Vagina (tissue), 2 donors: ENCODE data around the gene CLDN25. TPM values are rescaled to one million over a fixed set of nuclear protein-coding genes. Genes with fewer than 3 reads are reported as not detected.

Experiments used
- DNase-seq, 2 donors: peaks; one replicate each; pipeline ENCODE4 v3.0.0-alpha.2; 2017; ENCODE audit errors: extremely low spot score in 2 of 2
- H3K27ac ChIP-seq: fragments of 200-600 bp; sonication (generic); one replicate; pipeline ENCODE4 v1.5.1; 2019
- H3K27me3 ChIP-seq: fragments of 200-600 bp; sonication (generic); one replicate; pipeline ENCODE4 v1.5.1; 2019
- H3K36me3 ChIP-seq, 2 donors: fragments of 200-600 bp; sonication (generic); one replicate each; pipeline ENCODE4 v1.5.1; 2017 to 2019
- H3K4me1 ChIP-seq: fragments of 200-600 bp; sonication (generic); one replicate; pipeline ENCODE4 v1.5.1; 2019
- H3K4me3 ChIP-seq, 2 donors: fragments of 200-600 bp; sonication (generic); 1 replicate in 1 of 2; 2 replicates in 1 of 2; pipeline ENCODE4 v1.5.1; 2016 to 2019
- H3K9me3 ChIP-seq: fragments of 200-600 bp; sonication (generic); one replicate; pipeline ENCODE4 v1.5.1; 2019
- POLR2A ChIP-seq, 2 donors: fragments of 450-650 bp; IDR thresholded peaks; one replicate each; pipeline ENCODE4 v1.6.1; 2017; ENCODE audit warnings: antibody characterized with exemption in 2 of 2, mild to moderate bottlenecking in 2 of 2, moderate library complexity in 2 of 2
- POLR2AphosphoS5 ChIP-seq, 2 donors: sonication (generic); formaldehyde crosslinking; IDR thresholded peaks; one replicate each; pipeline ENCODE4 v1.9.0; 2017; ENCODE audit warnings: antibody characterized with exemption in 2 of 2, mild to moderate bottlenecking in 2 of 2, low read depth in 1 of 2; ENCODE audit not compliant: insufficient read depth in 1 of 2
- intact Hi-C: fragments of 100-400 bp; cut with DNase I; formaldehyde crosslinking; loops from one replicate; pipeline ENCODE4 v1.15.1; 2023
- total RNA-seq: library from RNA; depleted of rRNA; stranded (reverse); fragments of >200 nt; gene quantifications from one replicate; pipeline ENCODE4 v1.2.3, GENCODE V29; 2016
- TF ChIP-seq, protein P1 (sequence below), 3 experiments: fragments of 450-650 bp in 2 of 3; fragments of 200-600 bp in 1 of 3; sonication (generic) in 1 of 3; IDR thresholded peaks; one replicate each; pipeline ENCODE4 v1.5.1; 2017 to 2019; ENCODE audit warnings: antibody characterized with exemption in 3 of 3, mild to moderate bottlenecking in 2 of 3, moderate library complexity in 2 of 3

The CLDN25 gene
- total RNA-seq: not detected

DNA sequence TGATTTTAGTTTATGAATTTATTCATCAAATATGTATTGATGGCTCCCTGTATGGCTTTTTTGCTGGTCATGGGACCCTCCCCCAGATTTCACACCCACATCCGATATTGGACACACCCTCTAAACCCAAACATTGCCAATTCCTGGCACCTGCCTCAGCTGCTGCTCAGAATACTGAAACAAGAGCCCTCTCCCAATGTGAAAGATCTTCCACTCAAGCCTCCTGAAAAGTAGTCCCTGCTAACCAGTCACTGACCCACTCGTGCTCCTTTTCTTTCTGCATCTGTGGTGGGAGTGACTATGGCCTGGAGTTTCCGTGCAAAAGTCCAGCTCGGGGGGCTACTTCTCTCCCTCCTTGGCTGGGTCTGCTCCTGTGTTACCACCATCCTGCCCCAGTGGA is at the start of gene CLDN25:
Gene CLDN25, plus strand, starts transcription at position 301 of the 400 bp plus-strand sequence. Its CDS starts 0 bp downstream, at position 301.
- Histone ChIP-seq H3K9me3 (no peaks in the 10 kb centered on the region), H3K27me3 (no peaks in the 10 kb centered on the region), H3K36me3 (no peaks in the 10 kb centered on the region), H3K27ac (no peak within 1 kb of the TSS), H3K4me1 (no peaks in the 10 kb centered on the region), H3K4me3 (no peak within 1 kb of the TSS)
- intact Hi-C loops: no loop called here
- TF ChIP-seq, protein P1, sequence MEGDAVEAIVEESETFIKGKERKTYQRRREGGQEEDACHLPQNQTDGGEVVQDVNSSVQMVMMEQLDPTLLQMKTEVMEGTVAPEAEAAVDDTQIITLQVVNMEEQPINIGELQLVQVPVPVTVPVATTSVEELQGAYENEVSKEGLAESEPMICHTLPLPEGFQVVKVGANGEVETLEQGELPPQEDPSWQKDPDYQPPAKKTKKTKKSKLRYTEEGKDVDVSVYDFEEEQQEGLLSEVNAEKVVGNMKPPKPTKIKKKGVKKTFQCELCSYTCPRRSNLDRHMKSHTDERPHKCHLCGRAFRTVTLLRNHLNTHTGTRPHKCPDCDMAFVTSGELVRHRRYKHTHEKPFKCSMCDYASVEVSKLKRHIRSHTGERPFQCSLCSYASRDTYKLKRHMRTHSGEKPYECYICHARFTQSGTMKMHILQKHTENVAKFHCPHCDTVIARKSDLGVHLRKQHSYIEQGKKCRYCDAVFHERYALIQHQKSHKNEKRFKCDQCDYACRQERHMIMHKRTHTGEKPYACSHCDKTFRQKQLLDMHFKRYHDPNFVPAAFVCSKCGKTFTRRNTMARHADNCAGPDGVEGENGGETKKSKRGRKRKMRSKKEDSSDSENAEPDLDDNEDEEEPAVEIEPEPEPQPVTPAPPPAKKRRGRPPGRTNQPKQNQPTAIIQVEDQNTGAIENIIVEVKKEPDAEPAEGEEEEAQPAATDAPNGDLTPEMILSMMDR (IDR thresholded peaks at IDR 0.05): no peak
- TF ChIP-seq POLR2A (IDR thresholded peaks at IDR 0.05): no peak
- TF ChIP-seq POLR2AphosphoS5 (IDR thresholded peaks at IDR 0.05; ENCODE audit: insufficient read depth in 1 of 2, low read depth in 1 of 2): no peak
- no peak for DNase-seq

DNA sequence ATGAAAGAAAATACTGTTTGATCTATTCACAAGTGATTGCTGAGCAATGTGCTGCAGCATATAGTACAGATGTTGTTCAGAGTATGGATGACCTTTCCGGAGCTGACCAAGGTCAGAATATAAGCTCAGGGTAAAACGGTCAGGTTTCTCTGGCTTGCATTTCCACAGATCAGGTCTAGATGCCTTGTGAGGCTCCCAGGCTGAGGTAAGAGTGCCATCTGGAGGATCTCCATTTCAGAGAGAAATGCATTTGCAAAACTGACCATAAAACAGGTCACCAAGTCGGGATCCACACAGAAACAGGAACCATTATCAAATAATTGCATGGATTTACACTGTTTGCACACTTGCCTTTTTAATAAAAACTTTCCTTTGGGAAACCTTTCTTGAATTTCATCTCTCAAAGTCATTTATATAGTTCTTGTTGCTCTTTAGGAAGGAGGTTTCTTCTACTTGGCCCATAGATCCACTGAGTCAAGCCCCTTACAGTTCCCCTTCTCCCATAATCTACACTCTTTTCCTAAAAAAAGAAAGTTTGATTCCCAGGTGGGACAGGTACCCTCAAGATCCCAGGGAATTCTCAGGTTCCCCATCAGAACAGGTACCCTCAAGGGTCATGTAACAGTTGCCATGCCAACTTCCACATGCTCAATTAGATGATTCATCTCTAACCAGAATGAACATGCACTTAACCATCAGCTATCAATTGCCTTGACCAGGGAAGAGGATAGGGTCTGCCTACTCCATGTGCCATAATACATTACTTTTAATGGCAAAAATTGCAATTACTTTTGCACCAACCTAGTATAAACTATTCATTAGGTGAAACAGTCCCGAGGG is 48.5 kb upstream of the CLDN25 start:
- intact Hi-C loops: loop anchor here (5.0 kb wide), 1 partner anchor 66 kb away; no protein-coding TSS in a partner anchor
- TF ChIP-seq POLR2AphosphoS5 (IDR thresholded peaks at IDR 0.05; ENCODE audit: insufficient read depth in 1 of 2, low read depth in 1 of 2): no peak
- TF ChIP-seq, protein P1 (IDR thresholded peaks at IDR 0.05): peak in 1 of 3 experiments; percentile 36
- no peak for TF ChIP-seq POLR2A (IDR thresholded peaks at IDR 0.05)
- Histone ChIP-seq H3K36me3 (peaks cover 0 to 20% of the 10 kb centered on the region in 2 donors), H3K4me1 (no peaks in the 10 kb centered on the region), H3K27ac (no peak overlapping the region), H3K9me3 (no peaks in the 10 kb centered on the region), H3K4me3 (no peak overlapping the region), H3K27me3 (no peaks in the 10 kb centered on the region)
- no peak for DNase-seq

DNA sequence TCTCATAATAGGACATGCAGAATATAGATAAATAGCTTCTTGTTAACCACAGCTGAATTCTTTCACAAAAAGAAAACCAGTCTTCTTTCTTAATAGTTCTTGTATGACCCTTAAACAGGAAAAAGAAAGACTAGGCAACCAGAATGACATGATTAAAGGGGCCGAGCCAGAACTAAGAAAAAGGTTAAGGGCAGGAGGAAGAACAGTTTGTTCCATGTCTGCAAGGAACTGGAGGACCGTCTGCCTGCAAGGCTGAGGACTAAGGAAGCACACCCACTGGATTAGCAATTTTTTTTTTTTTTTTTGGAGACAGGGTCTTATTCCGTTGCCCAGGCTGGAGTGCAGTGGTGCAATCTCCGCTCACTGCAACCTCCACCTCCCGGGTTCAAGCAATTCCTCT is 47.5 kb upstream of the CLDN25 start:
- no peak for DNase-seq
- Histone ChIP-seq H3K9me3 (no peaks in the 10 kb centered on the region), H3K27me3 (no peaks in the 10 kb centered on the region), H3K36me3 (peaks cover 0 to 30% of the 10 kb centered on the region in 2 donors), H3K4me3 (no peak overlapping the region), H3K4me1 (no peaks in the 10 kb centered on the region), H3K27ac (no peak overlapping the region)
- intact Hi-C loops: loop anchor here (5.0 kb wide), 1 partner anchor 65 kb away; no protein-coding TSS in a partner anchor
- TF ChIP-seq POLR2AphosphoS5 (IDR thresholded peaks at IDR 0.05; ENCODE audit: insufficient read depth in 1 of 2, low read depth in 1 of 2) (no peak), POLR2A (IDR thresholded peaks at IDR 0.05) (no peak)
- TF ChIP-seq, protein P1 (IDR thresholded peaks at IDR 0.05): no peak

DNA sequence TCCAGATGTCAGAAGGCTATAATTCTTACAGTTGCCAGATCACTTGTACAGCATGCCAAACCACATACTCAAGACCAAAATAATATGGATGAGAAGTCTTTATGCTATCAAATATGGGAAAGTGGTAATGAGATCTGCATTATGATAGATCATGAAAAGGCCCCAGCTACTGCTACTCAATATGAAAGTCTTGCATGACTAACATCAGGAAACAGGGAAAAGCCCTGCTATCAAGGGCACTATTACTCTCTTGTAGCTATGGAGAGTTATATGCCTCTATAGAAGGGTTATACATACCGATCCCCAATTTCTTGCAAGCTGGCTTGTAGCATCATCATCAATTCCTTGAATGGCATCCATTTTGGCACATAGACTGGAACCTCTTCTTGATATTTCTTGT is 43.3 kb upstream of the CLDN25 start:
- Histone ChIP-seq H3K36me3 (peaks cover 0 to 60% of the 10 kb centered on the region in 2 donors), H3K27me3 (no peaks in the 10 kb centered on the region), H3K27ac (no peak overlapping the region), H3K4me3 (no peak overlapping the region), H3K4me1 (no peaks in the 10 kb centered on the region), H3K9me3 (no peaks in the 10 kb centered on the region)
- TF ChIP-seq, protein P1 (IDR thresholded peaks at IDR 0.05): no peak
- TF ChIP-seq POLR2AphosphoS5 (IDR thresholded peaks at IDR 0.05; ENCODE audit: insufficient read depth in 1 of 2, low read depth in 1 of 2): no peak
- no peak for TF ChIP-seq POLR2A (IDR thresholded peaks at IDR 0.05)
- no peak for DNase-seq
- intact Hi-C loops: no loop called here

DNA sequence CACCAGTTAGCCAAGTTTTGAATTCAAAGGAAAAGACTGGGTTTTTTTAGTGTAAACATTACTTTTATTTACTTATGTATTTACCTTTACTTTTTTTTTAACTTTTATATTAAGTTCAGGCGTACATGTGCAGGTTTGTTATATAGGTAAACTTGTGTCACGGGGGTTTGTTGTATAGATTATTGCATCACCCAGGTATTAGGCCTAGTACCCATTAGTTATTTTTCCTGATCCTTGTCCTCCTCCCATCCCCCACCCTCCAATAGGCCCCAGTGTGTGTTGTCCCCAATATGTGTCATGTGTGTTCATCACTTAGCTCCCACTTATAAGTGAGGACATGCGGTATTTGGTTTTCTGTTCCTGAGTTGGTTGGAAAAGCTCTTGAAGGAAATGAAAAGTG is 26.7 kb upstream of the CLDN25 start:
- H3K9me3 ChIP-seq: no peaks in the 10 kb centered on the region
- H3K4me1 ChIP-seq: no peaks in the 10 kb centered on the region
- no peak for TF ChIP-seq POLR2A (IDR thresholded peaks at IDR 0.05)
- TF ChIP-seq, protein P1 (IDR thresholded peaks at IDR 0.05): no peak
- TF ChIP-seq POLR2AphosphoS5 (IDR thresholded peaks at IDR 0.05; ENCODE audit: insufficient read depth in 1 of 2, low read depth in 1 of 2): no peak
- no peak overlapping the region for H3K4me3 ChIP-seq
- H3K36me3 ChIP-seq: peaks cover 0 to 30% of the 10 kb centered on the region in 2 donors
- intact Hi-C loops: no loop called here
- H3K27me3 ChIP-seq: no peaks in the 10 kb centered on the region
- no peak for DNase-seq
- no peak overlapping the region for H3K27ac ChIP-seq
